K562 (cell line): ENCODE results near the gene RGS14. TPM values are rescaled to one million over a fixed set of nuclear protein-coding genes. Genes with fewer than 3 reads are reported as not detected.
A peak's percentile ranks its signal among the peaks of the same experiment; 100 is the strongest.

Experiments used
- ATF1 ChIP-seq, 2 experiments: fragments of 450-650 bp in 1 of 2; IDR thresholded peaks; 2 replicates each; pipeline ENCODE4 v1.6.1; 2016; ENCODE audit warnings: missing compliant biosample characterization in 1 of 2, missing genetic modification characterization in 1 of 2
- BACH1 ChIP-seq: fragments of 200-800 bp; sonication (Bioruptor generic); IDR thresholded peaks from 2 replicates; pipeline ENCODE4 v1.6.1; 2016; ENCODE audit warnings: missing genetic modification characterization, missing compliant biosample characterization
- BCL6 ChIP-seq: fragments of 250-450 bp; sonication (Bioruptor Pico); IDR thresholded peaks from 2 replicates; pipeline ENCODE4 v1.4.0; 2020
- EGR1 ChIP-seq: fragments of 450-650 bp; conservative IDR thresholded peaks from 2 replicates; pipeline ENCODE4 v1.6.1; 2017; ENCODE audit warnings: mild to moderate bottlenecking
- ELF2 ChIP-seq: fragments of 250-450 bp; sonication (Bioruptor Pico); IDR thresholded peaks from 2 replicates; pipeline ENCODE4 v1.5.0; 2021; ENCODE audit warnings: mild to moderate bottlenecking
- FOXM1 ChIP-seq, 2 experiments: fragments of 450-650 bp in 1 of 2; sonication (generic) in 1 of 2; formaldehyde crosslinking in 1 of 2; IDR thresholded peaks; 2 replicates each; pipeline versions ENCODE4 v1.6.1 to v1.9.0; 2017 to 2022; ENCODE audit warnings: low read depth in 2 of 2, mild to moderate bottlenecking in 2 of 2, missing genetic modification reagents in 1 of 2, moderate library complexity in 1 of 2
- FUS ChIP-seq: fragments of 200-400 bp; formaldehyde crosslinking; optimal IDR thresholded peaks from 2 replicates; pipeline ENCODE3; 2017; ENCODE audit warnings: low read depth, low read length
- HDAC2 ChIP-seq: fragments of 450-650 bp; IDR thresholded peaks from 2 replicates; pipeline ENCODE4 v1.6.1; 2016; ENCODE audit warnings: mild to moderate bottlenecking
- RAD51 ChIP-seq: fragments of 450-650 bp; IDR thresholded peaks from 2 replicates; pipeline ENCODE4 v1.7.1; 2016; ENCODE audit warnings: low read depth, mild to moderate bottlenecking, borderline replicate concordance
- RNF2 ChIP-seq: sonication (generic); IDR thresholded peaks from 2 replicates; pipeline ENCODE4 v1.6.1; 2016
- SMARCC2 ChIP-seq: fragments of 450-650 bp; IDR thresholded peaks from 2 replicates; pipeline ENCODE4 v1.6.1; 2017; ENCODE audit warnings: antibody characterized with exemption, moderate library complexity, mild to moderate bottlenecking, low read depth
- U2AF1 ChIP-seq: fragments of 200-400 bp; formaldehyde crosslinking; optimal IDR thresholded peaks from 2 replicates; pipeline ENCODE3; 2017; ENCODE audit warnings: mild to moderate bottlenecking, low read depth, low read length, moderate library complexity
- ZC3H4 ChIP-seq: sonication (generic); formaldehyde crosslinking; IDR thresholded peaks from 2 replicates; pipeline ENCODE4 v1.9.0; 2021; ENCODE audit warnings: missing genetic modification reagents, borderline replicate concordance
- ZFP1 ChIP-seq: fragments of 450-650 bp; formaldehyde crosslinking; IDR thresholded peaks from 2 replicates; pipeline ENCODE4 v1.4.0; 2020; ENCODE audit warnings: mild to moderate bottlenecking, mixed read lengths
- ZNF212 ChIP-seq: fragments of 450-650 bp; formaldehyde crosslinking; IDR thresholded peaks from 2 replicates; pipeline ENCODE4 v1.4.0; 2020; ENCODE audit warnings: mild to moderate bottlenecking
- ZNF609 ChIP-seq: sonication (generic); formaldehyde crosslinking; IDR thresholded peaks from 2 replicates; pipeline ENCODE4 v1.8.1; 2023; ENCODE audit warnings: missing genetic modification reagents, mild to moderate bottlenecking, borderline replicate concordance
- ZNF75A ChIP-seq: fragments of 450-650 bp; formaldehyde crosslinking; IDR thresholded peaks from 2 replicates; pipeline ENCODE4 v1.4.0; 2020; ENCODE audit warnings: mild to moderate bottlenecking
- ZNF778 ChIP-seq: fragments of 450-650 bp; formaldehyde crosslinking; IDR thresholded peaks from 2 replicates; pipeline ENCODE4 v1.4.0; 2020; ENCODE audit warnings: mild to moderate bottlenecking, moderate library complexity
- ZSCAN32 ChIP-seq: fragments of 450-650 bp; formaldehyde crosslinking; IDR thresholded peaks from 2 replicates; pipeline ENCODE4 v1.4.0; 2020; ENCODE audit warnings: mild to moderate bottlenecking, moderate library complexity
- polyA plus RNA-seq, 8 experiments: library from polyadenylated mRNA; depleted of rRNA in 4 of 8; stranded (reverse) in 5 of 8; unstranded in 3 of 8; fragments of >200 nt; fragmentation: Nextera tagmentation in 2 of 8; fragmentation: Illumina TruSeq in 1 of 8; extraction: Ambion mirVana in 2 of 8; extraction: Trizol in 1 of 8; gene quantifications; 2 replicates each; pipeline versions ENCODE4 v1.2.1 to v1.2.3, GENCODE V29; 2011 to 2014; ENCODE audit warnings: inconsistent platforms in 1 of 8, missing spikeins in 1 of 8
- total RNA-seq, 7 experiments: library from RNA; depleted of rRNA in 6 of 7; stranded (reverse); fragments of >200 nt in 6 of 7; fragmentation: Illumina TruSeq in 2 of 7; extraction: Trizol in 2 of 7; gene quantifications; 2 replicates each; pipeline versions ENCODE4 v1.2.1 to v1.2.3, GENCODE V29; 2011 to 2021; ENCODE audit warnings: low replicate concordance in 1 of 7
- TF ChIP-seq, protein P1 (sequence below): fragments of 250-450 bp; sonication (Bioruptor Pico); IDR thresholded peaks from 2 replicates; pipeline ENCODE4 v1.8.0; 2022; ENCODE audit warnings: inconsistent platforms
- TF ChIP-seq, protein P2 (sequence below): IDR thresholded peaks from 2 replicates; pipeline ENCODE4 v1.6.1; 2016; ENCODE audit warnings: missing genetic modification characterization, missing compliant biosample characterization

RGS14 gene
- total and polyA plus RNA-seq, 9 of the 15 experiments (the other 6 are each of a cell fraction or from before 2014, with no cell fraction given) = 0.28 to 75.9 (median 34.5) TPM

- no peak for TF ChIP-seq BCL6 (CRISPR knock-in tag)
- TF ChIP-seq, protein P1, sequence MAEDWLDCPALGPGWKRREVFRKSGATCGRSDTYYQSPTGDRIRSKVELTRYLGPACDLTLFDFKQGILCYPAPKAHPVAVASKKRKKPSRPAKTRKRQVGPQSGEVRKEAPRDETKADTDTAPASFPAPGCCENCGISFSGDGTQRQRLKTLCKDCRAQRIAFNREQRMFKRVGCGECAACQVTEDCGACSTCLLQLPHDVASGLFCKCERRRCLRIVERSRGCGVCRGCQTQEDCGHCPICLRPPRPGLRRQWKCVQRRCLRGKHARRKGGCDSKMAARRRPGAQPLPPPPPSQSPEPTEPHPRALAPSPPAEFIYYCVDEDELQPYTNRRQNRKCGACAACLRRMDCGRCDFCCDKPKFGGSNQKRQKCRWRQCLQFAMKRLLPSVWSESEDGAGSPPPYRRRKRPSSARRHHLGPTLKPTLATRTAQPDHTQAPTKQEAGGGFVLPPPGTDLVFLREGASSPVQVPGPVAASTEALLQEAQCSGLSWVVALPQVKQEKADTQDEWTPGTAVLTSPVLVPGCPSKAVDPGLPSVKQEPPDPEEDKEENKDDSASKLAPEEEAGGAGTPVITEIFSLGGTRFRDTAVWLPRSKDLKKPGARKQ (CRISPR knock-in tag) = no peak
- TF ChIP-seq FUS = no peak
- no peak for TF ChIP-seq ZNF75A (CRISPR knock-in tag)
- TF ChIP-seq ZC3H4 (CRISPR knock-in tag) = peak; percentile 48; the same call in 1 of the 2 replicates
- TF ChIP-seq ATF1 (CRISPR knock-in tag; IDR thresholded peaks at IDR 0.05) = no peak
- peak; percentile 4; the same call in 1 of the 2 replicates for TF ChIP-seq ATF1 (tag; IDR thresholded peaks at IDR 0.05)
- 0 out of 2 replicates have a peak, but pooled peaks have one; percentile 2 for TF ChIP-seq HDAC2
- TF ChIP-seq RNF2 = no peak
- no peak for TF ChIP-seq ZSCAN32
- TF ChIP-seq FOXM1 (IDR thresholded peaks at IDR 0.05; ENCODE audit: low read depth) = no peak
- TF ChIP-seq FOXM1 (CRISPR knock-in tag; IDR thresholded peaks at IDR 0.05; ENCODE audit: low read depth) = no peak
- TF ChIP-seq U2AF1 = no peak
- TF ChIP-seq RAD51 = no peak
- TF ChIP-seq ZNF778 = no peak
- TF ChIP-seq, protein P2, sequence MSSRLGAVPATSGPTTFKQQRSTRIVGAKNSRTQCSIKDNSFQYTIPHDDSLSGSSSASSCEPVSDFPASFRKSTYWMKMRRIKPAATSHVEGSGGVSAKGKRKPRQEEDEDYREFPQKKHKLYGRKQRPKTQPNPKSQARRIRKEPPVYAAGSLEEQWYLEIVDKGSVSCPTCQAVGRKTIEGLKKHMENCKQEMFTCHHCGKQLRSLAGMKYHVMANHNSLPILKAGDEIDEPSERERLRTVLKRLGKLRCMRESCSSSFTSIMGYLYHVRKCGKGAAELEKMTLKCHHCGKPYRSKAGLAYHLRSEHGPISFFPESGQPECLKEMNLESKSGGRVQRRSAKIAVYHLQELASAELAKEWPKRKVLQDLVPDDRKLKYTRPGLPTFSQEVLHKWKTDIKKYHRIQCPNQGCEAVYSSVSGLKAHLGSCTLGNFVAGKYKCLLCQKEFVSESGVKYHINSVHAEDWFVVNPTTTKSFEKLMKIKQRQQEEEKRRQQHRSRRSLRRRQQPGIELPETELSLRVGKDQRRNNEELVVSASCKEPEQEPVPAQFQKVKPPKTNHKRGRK (tag) = no peak
- TF ChIP-seq ZNF609 (CRISPR knock-in tag) = no peak
- TF ChIP-seq SMARCC2 = no peak
- TF ChIP-seq BACH1 (tag) = no peak
- TF ChIP-seq ZNF212 = no peak
- TF ChIP-seq ELF2 (CRISPR knock-in tag) = no peak
- TF ChIP-seq ZFP1 = no peak
- no peak for TF ChIP-seq EGR1
Observed at GRCh38 chr5:177367981-177368868, 10.5 kb downstream of the RGS14 start (continued).
